GM19324 (cell line): ENCODE measurements around the gene OBSL1.

Source experiments
- ATAC-seq: cut with Tn5 transposase; IDR thresholded peaks from one replicate; pipeline ENCODE4 v1.9.1; 2021; ENCODE audit warnings: mild to moderate bottlenecking, moderate library complexity; ENCODE audit not compliant: unreplicated experiment, low FRiP score

Gene OBSL1

GRCh38 chr2:219567791-219568361 is 3.5 kb downstream of the OBSL1 start:
- no peak for ATAC-seq

DNA sequence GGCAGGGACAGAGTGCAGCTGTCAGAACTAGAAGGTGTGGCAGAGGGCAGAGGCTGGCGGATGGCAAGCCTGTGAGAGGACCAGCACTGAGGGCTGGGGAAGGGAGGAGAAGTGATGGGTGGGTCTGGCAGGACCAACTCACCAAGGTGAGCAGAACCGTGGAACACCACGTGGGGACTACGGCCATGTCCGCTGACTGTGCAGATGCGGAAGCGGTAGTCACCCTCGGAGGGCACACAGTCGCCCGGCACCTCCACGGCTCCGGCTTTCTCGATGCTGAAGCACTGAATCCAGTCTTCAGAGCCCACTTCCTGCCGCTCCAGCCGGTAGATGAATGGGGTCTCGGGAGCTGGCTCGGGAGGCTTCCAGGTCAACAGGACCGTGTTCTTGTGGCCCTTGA is 4.2 kb downstream of the OBSL1 start:
- no peak for ATAC-seq

DNA sequence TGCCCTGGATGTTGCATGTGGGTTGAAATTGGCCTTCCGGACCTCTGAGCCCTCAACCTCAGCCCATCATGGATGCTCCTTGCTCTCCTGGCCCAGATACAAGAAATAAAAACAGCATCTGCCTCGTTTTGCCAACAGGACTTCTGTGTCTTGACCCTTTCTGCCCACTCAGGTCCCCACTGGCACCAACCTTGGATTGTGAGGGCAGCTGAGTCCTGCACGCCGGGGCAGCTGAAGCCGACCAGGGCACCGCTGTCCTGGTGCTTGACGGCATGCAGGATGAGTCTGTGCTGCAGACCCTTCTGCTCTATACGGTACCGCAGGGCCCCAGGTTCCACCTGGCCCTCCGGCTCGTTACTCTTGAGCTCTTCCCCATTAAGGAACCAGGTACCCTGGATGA is 4.7 kb downstream of the OBSL1 start:
- ATAC-seq: no peak

- no peak for ATAC-seq
Observed at GRCh38 chr2:219565130-219566080, 5.9 kb downstream of the OBSL1 start.

DNA sequence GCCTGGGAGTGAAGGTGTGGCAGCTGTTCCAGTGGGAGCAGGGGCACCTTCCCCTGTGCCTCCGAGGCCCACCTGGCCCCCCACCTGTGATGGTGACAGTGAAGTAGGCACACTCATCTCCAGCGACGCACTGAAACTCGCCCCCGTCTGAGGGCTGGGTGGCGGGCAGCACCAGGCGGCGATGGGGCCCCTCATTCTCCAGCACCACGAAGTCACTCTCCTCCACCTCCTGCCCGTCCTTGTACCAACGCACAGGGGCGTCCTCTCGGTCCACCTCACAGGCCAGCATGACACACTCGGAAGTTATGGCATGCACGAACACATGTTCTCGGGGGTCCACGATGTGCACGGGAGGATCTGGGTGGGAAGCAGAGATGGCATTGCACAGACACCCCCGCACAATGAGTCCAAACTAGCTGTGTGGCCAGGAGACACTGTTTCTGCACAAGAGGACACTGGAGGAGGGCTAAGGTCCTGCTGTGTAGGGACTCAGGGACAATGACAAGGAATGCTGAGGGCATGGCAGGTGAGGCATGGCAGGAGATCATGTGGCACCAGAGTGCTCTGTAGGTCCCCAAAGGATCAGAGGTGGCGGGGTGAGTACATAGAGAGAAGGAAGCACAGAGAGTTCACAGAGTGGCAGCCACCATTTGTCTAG is 7.9 kb downstream of the OBSL1 start:
- ATAC-seq: no peak

GRCh38 chr2:219562049-219563020 is 9.0 kb downstream of the OBSL1 start:
- no peak for ATAC-seq

GRCh38 chr2:219561179-219562048 is 9.9 kb downstream of the OBSL1 start:
- ATAC-seq: no peak

DNA sequence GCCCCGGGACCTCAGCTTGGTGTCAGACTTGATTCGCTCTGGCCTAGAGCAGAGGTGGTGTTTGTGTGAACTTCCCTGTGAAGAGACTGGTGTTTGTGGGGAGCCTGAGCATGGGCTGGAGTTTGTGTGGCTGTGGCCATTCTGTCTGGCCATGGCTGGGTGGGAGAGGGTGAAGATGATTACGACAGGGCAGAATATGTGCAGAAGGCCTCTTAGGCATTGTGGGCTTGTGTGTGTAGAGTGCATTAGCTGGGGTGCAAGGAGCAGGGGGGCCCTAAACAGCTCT is 10.5 kb downstream of the OBSL1 start:
- no peak for ATAC-seq

DNA sequence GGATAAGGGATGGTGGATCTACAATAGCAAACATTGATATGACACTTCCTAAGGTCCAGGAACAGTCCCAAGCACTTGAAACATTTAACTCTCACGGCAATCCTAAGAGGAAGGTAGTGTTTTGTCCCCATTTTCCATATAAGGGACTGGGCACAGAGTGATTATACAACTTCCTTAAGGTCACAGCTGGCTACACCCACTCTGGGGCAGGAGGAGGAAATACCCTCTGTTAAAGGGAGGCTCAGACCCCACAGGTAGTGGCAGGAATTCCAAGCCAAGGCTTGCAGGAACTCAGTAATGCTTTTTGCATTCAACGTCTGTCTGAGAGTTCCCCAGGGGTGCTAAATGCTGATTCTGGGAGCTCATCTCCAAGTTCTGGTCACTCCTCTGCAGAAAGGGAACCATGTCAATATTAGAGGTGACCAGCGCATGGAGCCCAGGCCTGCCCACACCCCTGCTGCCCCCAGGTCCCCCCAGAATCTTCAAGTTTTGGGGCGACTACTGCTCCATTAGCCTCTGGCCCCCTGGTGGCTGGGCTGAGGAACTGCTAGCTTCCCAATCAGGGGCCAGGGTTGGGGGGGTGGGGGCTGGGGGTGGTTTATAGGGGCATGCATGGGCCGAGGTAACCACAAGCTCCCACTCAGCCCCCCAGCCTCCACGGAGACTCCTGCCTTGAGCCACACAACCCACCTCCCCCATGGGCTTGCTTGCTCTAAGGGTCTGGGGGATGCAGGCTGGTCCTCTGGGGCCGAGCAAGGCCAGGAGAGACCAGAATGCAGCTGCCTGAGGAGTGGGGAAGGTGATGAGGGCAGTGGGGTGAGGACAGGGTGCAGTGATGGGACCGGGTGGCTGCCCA is 11.1 kb downstream of the OBSL1 start:
- ATAC-seq: no peak

GRCh38 chr2:219559156-219559915 is 12.0 kb downstream of the OBSL1 start:
- no peak for ATAC-seq

DNA sequence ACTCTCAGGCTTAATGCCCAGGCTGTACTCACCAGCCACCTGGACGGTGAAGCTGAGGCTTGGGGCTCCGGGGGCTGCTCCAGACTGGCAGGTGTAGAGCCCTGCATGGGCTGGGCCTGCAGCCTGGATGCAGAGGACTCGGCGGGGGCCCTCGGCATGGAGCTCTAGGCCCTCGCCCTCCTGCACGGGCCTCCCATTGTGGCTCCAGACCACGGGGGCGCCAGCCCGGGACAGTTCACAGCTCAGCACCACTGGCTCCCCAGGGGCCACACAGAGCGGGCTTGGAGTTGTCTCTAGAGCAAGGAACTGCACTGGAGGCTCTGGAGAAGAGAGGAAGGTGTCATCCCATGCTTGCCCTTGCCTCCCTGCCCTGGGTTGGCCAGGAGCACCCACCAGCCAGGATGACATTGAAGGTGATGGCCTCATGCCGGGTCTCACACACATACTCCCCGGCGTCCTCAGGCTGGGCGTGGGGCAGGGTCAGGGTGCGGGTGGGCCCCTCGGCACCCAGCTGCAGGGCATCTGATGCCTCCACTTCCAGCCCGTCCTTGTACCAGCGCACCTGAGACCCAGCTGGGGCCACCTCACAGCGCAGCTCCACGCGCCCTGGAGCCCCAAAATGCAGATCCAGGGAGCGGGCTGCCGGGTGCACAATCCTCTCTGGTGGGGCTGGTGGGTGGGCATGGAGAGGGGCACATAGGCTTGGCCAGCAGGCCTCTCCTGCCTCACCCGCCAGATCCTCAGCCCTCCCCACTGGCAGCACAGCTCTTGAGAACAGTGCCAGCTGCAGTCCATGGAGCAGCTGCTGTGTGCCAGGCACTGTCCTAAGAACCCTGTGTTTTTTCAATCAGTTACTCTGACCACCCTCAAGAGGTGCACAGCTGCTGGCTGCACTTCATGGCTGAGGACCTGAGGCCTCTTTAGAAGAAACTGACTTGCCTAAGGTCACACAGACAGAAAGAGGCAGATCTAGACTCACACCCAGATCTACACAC is 13.3 kb downstream of the OBSL1 start:
- ATAC-seq: no peak

GRCh38 chr2:219557320-219557719 is 14.0 kb downstream of the OBSL1 start:
- no peak for ATAC-seq

- no peak for ATAC-seq
Observed at GRCh38 chr2:219556413-219556812, 14.9 kb downstream of the OBSL1 start.

DNA sequence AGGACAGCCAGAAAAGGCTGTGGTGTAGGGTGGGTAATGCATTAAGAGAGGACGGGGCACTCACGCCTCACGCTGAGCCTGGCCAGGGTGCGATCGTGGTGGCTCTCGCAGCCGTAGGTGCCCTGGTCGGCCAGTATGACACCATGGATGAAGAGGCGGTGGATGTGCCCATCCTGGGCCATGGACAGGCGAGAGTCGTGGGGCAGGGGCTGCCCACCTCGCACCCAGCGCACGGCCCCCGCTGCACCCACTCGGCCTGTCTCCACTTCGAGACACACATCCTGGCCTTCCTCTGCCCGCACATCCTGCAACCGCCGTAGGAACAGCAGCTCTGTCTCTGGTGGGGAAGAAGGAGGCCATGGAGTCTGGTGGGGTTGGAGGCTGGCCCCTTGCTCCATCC is 15.4 kb downstream of the OBSL1 start:
- no peak for ATAC-seq

- no peak for ATAC-seq
Observed at GRCh38 chr2:219554350-219554749, 17.0 kb downstream of the OBSL1 start.

- ATAC-seq: no peak
Observed at GRCh38 chr2:219553463-219553963, 17.8 kb downstream of the OBSL1 start.

- no peak for ATAC-seq
Observed at GRCh38 chr2:219553168-219553417, 18.2 kb downstream of the OBSL1 start.
